Measurements from ENCODE around the gene CDH15.
"Not testable (repeated sequence)": the region's sequence is repeated elsewhere in the genome, so short reads cannot be mapped to it uniquely, and the experiment has no call there.

Gene CDH15

DNA sequence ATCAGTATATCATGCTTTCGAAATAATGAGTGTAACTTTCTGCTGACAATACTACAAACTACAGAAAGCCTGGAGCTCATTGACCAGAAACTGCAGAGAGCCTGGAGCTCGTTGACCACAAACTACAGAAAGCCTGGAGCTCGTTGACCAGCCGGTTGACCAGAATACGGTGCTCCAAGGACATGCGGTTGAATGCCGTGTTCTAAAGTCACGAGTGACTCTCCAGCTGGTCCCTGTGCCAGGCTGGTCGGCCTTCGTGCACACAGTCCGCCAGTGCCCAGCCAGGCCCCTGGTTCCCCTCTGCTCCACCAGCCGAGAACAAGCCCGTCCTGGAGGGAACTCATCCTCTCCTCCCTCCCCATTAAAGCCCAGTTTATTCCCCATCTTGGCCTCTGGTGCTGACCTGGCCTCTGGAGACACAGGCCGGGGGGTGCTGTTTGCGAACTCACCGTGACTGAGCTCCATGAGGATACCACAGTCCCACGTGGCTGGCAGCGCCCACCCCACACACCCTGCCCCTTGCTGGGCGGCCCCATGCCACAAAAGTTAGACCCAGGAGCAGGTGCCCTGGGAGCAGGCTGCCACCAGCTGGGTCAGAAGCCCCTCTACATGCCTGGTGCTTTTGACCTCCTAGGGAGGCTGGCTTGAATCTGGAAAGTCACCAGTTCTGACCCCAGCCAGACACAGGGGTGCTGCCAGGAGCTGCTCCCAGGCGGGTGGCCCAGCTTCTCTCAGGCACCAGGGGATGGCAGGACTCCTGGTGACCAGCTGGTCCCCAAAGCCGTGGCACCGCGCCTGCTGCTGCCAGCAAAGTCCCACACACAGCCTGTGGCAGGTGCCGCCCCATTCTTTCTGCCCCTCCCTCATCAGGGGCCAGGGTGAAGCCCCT lies 15.5 kb upstream of the CDH15 start:
- no peak for DNase-seq (ENCODE audit: low read depth in 3 of 3)

DNA sequence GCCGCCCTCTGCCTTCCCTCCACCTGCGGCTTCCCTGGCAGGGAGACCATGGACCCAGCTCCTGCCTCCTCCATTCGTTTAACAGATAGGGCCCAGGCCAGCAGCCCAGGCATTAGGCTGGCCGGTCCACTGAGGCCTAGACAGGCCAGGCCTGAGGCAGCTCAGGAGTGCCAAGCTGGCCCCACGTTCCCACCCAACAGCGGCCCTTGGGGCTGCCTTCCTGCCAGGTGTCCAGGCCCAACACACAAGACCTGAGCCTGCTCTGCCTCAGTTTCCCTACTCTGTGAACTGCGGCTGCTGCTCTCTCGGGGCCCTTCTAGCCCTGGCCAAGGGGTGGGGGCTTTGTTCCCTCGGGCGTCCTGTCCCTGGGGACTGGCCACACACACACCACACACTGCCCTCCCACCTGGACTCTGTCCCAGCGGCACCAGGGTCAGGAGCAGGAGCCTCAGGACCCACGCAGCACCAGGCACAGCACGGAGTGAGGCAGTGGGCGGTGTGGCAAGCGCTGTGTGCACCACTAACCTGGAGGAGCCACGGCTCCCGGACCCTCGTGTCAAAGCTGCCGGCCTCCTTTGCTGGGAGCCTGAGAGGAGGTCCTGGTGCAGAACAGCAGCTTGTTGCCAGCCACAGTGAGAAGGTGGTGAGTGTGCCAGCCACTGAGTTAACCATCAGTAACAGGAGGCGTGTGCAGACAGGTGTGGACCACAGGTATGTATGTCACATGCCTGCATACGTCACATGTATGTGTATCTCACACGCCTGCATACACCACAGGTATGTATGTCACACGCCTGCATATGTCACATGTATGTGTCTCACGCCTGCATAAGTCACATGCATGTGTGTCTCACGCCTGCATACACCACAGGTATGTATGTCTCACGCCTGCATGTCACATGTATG lies 14.6 kb upstream of the CDH15 start:
- no peak for DNase-seq (ENCODE audit: low read depth in 3 of 3)

DNA sequence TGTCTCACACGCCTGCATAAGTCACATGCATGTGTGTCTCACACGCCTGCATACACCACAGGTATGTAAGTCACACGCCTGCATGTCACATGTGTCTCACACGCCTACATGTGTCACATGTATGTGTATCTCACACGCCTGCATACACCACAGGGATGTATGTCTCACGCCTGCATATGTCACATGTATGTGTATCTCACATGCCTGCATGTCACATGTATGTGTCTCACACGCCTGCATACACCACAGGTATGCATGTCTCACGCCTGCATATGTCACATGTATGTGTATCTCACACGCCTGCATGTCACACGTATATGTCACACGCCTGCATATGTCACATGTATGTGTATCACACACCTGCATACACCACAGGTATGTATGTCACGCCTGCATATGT lies 13.8 kb upstream of the CDH15 start:
- DNase-seq (ENCODE audit: low read depth in 3 of 3) = no peak

DNA sequence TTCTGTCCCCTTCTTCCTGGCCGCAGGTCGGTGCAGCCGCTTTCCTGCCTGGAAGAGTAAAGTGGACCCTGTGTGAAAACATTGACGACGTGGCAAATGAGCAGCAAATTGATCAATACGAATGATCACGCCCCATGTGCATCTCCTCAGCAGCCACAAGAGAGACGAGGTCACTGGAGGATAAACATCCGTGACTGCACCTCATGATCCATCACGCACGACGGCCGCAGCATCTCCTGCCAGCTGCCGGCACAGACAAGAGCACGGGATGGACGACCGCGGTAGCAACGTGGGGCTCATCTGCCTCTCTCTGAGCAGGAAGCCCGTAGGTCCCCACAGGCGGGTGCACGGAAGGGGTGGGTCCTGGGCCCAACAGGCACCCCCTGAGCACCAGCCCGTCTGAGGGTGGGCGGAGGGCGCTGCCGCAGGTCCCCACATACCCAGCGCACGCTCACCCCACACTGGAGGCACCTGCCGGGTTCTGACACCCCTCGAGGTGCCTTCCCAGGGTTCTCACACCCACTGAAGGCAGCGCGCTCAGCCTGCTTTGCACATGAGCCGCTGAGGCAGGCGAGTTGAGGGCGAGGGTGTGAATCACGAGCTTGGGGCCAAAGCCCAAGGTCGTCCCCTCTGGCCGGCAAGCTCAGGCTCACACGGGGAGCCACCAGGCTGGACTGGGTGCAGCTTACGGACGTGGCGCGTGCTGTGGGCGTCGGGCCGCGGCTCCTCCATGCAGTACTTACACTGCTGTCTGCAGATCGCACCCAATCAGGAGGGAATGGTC lies 12.3 kb upstream of the CDH15 start:
- no peak for DNase-seq (ENCODE audit: low read depth in 3 of 3)

DNA sequence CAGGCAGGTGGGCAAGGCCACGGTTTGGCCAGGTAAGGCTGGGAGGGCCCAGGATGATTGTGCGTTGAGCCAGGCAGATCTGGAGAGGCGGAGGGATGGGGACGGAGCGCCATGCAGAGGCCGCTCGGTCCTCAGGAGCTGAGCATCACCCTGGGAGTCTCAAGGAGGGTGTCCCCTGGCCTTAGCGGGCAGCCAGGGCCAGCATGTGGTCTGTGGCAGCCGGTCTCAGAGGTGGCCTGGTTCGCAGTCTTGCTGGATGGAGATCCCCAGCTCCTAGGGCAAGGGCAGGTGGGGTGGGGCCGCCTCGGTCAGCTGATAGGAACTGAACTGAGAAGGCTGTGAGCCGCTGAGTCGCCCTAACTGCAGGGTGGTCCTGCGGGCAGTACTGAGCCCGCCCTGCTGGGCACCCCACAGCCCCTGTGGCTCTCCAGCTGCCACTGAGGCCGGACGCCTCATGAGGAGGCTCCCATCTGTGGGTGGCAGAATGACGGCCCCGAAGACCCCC lies 11.6 kb upstream of the CDH15 start:
- no peak for DNase-seq (ENCODE audit: low read depth in 3 of 3)

DNA sequence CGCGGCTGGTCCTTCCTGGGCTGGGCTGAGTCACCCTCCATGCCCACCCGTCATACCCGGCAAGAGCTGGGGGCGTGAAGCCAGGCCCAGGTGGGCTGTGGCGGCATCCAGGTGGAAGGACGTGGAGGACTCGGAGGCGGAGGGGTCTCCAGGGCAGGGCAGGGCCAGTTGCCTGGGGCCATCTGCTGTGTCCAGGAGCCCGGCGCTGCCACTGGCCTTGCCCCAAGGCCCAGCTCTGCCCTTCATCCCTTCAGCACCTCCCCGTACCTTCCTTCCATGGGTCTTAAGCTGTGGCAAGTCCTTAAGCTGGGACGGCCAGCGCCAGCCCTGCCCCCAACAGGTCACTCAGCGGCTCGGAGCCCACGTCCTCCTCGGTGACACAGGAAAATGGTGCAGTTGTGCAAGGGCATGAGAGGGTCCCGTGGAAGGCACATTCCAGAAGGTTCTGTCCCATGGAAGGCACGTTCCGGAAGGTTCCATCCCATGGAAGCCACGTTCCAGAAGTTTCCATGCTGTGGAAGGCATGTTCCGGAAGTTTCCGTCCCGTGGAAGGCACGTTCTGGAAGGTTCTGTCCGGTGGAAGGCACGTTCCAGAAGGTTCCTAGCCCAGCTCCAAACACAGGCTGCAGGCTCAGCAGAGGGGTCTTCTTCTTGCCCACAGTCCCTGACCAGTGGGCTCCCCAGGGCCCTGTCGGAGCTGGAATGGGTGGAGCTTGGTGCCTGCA lies 10.4 kb upstream of the CDH15 start:
- no peak for DNase-seq (ENCODE audit: low read depth in 3 of 3)

DNA sequence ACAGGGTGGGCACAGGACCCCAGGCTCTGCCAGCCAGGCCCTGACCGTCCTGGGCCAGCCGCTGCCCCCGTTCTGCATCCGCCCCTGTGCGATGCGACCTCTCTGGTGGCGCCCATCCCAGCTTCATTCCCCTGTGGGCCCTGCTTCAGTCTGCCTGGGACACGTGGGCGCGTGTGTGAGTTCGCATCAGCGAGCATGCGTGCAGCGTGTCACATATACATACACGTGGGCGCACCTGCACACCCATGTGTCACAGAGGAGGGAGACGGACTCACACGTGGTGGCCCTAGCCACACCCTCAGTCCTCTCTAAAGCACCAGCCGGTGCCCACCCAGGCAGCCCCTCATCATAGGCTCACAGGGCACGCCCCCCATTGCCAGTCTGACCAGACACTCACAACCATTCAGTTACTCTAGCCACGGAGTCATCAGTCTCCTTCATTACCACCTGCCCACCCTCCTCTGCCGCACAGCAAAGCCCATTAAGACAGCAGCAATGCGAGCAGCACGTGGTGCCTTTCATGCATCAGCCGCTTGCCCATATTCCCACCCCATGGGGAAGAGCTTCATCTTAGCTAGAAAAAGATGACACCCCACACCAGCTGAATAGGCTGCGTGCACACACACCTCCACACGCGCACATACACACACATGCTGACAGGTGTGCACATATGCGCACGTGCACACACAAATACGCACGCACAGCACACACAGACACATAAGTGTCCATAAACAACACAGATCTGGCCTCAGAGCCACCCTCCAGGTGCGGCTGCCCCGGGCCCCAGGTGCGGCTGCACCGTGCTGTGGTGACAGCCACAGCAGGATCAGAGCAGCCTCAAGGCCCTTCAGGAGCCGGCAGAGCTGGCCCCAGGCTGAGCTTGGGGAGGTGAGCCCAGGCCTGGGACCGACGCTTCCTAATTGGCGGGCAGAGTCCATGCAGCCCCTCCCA lies 9.5 kb upstream of the CDH15 start:
- DNase-seq (ENCODE audit: low read depth in 3 of 3) = no peak

DNA sequence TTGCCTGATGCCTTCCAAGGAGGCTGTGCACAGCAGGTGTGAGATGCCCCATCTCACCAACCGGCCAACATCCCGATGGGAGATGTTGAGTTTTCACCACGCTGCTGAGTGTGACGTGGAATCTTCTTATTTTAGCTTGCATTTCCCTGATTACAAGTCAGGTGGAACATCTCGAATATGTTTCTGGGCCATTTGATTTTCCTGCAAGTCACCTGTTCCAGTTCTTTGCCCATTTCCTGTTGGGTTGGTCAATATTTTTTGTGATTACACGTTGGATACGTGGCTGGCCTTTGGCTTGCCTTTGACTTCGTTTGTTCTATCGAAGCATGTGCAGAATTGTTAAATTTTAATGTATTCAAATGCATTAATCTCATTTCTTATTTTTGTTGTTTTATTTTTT lies 8.3 kb upstream of the CDH15 start:
- no peak for DNase-seq (ENCODE audit: low read depth in 3 of 3)

DNA sequence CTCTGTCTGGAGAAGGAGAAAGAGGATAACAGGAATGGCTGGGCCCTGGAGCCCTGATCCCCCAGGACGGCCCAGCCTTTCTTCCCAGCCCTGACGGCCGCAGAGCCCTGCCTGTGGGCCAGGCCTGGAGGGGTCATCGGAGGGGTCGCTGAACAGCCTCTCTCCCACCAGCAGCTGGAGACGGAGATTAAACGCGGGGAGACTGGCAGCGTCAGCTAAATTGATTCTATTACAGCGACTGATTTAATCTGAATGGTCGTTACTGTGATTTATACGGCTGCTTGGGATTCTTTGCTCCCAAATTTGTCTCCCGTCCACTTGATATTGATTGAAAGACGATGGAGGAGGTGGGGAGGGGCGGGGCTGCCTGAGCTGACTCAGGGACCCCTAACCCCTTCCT lies 7.1 kb upstream of the CDH15 start:
- no peak for DNase-seq (ENCODE audit: low read depth in 3 of 3)

DNA sequence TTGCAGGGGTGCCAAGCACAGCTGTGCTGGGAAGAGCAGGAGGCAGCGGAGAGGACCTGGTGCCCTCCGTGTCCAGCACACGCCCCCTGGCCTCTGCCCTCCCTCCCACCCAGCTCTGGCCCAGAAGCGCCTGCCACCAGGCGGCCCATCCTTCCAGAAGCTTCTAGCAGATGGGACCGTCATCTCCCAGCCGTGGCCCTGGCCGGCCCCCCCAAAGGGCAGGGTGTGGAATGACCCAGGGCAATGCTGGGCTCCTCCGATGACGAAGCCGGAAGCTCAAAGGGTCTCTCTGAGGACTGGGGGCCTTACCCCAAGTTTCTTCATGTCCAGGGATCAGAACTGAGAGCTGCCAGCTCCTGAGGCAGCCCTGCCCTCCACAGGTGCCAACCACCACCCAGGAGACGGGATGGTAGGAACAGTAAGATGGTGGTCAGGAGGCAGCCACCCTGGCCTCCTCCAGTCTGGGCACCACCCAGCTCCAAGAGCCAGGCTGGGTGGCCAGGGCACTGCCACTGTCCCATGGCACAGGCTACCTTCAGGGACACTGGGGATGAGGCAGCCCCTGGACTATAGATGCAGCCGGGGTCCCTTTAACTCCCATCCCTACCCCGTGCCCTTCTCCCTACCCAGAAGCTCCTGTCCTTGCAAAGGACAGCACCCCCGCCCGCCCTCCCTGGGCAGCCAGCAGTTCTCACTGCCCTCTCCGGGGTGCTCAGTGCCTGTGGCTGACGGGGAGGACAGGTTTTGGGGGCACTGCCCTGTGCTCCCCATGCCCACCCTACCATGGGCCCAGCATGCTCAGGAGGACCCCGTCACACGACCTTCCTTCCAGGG lies 6.5 kb upstream of the CDH15 start:
- no peak for DNase-seq (ENCODE audit: low read depth in 3 of 3)

DNA sequence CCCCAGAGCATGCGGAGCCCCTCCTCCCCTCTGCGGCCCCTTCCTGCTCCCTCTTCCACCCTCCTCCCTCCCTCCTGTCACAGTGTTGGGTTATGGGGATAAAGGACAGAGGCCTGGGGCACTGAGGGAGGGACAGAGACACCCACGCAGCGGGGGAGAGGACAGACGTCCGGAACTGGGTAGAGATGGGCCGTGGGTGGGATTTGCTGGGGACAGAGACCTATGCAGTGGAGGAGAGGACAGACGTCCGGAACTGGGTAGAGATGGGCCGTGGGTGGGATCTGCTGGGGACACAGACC lies 5.9 kb upstream of the CDH15 start:
- not testable (repeated sequence) for DNase-seq (ENCODE audit: low read depth in 3 of 3)

DNA sequence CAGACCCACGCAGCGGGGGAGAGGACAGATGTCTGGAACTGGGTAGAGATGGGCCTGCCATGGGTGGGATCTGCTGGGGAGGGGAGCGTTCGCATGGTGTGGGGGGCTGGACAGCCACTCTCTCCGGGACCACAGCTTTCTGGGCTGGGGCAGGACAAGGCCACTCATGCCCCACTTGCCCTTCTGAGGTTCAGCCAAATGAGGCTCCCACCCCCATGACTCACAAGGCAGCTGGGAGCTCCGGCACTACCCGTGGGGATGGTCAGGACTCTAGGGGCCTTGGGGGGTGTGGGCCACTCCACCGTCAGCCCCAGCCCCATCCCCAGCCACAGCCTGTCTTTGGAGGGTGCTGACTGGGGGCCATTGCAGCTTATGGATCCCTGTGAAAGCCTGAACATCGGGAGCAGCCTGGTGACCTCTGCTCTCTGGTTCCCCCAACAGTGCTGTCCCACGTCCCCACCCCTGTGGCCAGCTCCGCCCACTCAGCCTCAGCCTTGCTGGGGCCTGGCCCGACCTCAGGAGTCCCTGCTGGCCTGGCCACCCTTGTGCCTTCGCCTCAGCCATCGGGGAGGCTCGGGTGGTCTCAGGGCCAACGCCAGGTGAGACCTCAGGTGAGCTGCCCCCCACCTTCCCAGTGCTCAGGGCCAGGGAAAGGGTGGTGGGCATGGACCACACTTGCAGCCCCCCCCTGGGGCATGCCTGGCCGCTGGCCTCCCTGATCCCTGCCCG lies 4.7 kb upstream of the CDH15 start:
- no peak for DNase-seq (ENCODE audit: low read depth in 3 of 3)

DNA sequence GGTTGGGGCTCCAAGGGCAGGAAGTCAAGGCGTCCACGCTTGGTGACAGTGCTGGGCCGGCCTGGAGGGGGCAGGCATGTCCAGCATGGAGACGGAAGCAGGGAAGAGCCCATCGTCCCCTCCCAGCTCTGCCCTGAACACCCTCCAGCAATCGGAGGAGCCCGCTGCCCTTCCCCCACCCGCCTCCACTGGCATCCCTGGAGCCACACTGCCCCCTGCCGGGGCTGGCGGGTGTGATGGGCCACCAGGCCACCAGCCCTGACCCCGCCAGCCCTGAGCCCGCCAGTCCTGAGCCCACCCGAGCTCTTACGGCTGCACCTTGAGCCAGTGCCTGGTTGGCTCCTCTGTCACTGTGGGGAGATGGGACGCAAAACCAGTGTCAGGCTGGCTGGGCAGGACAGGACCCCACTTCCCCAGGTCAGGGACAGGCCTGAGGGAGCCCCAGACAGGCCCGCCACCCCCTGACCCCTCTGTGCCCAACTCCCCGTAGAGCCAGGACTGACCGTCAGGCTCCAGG lies 4.1 kb upstream of the CDH15 start:
- peak; percentile 69 to 87 (median 73) for DNase-seq (ENCODE audit: low read depth in 3 of 3)

DNA sequence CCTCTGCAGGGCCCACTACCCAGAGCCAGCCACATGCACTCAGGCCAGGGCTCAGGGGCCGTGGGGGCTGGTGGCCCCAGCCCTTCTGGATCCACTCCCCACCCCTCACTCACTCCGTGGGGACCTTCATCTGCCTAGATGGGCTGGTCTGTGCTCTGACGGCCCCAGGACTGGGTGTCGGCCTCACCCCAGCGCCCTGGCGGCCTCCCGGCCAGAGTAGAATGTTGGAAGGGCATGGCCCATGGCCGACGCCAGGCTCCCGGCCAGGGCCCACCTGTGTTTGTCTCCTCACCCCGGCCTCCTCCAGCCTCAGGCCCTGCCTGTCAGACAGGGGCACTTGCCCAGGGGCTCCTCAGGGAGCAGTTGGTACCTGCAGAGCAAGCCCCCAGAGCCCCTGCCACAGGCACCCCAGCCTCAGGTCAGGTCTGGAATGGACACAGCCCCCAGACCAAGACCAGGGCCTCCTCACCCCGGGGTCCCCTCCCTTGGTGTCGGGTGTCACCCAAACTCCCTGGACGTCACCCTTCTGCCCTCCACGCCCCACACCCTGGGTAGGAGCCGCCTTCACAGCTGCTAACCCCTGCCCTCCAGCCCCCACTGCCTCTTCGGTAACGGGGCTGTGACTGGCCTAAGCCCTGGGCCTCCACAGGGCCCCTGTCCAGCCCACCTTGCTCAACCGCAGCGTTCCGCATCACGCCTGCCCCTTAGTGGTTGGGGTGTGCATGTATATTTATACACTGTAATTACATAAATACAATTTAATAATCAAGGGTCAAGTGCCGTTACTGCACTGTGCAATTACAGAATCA lies 3.0 kb upstream of the CDH15 start:
- DNase-seq (ENCODE audit: low read depth in 3 of 3) = no peak

DNA sequence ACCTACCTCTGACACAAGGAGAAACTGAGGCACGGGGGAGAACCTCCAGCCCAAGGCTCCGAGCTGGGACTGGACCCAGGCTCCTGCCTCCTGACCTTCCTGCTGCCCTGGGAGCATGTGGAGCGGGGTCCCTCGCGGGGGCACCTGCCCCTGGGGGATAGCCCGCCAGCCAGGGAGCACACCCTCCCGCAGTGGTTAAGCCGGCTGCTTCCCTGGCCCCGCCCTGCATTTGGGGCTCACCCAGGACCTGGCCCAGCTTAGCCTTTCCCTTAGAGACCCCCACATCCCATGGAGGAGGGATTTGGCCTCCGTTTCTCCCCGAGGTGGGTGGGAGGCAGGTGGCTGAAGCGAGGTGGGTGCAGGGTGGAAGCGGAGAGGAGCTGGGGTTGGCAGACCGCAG lies 1.8 kb upstream of the CDH15 start:
- no peak for DNase-seq (ENCODE audit: low read depth in 3 of 3)

DNA sequence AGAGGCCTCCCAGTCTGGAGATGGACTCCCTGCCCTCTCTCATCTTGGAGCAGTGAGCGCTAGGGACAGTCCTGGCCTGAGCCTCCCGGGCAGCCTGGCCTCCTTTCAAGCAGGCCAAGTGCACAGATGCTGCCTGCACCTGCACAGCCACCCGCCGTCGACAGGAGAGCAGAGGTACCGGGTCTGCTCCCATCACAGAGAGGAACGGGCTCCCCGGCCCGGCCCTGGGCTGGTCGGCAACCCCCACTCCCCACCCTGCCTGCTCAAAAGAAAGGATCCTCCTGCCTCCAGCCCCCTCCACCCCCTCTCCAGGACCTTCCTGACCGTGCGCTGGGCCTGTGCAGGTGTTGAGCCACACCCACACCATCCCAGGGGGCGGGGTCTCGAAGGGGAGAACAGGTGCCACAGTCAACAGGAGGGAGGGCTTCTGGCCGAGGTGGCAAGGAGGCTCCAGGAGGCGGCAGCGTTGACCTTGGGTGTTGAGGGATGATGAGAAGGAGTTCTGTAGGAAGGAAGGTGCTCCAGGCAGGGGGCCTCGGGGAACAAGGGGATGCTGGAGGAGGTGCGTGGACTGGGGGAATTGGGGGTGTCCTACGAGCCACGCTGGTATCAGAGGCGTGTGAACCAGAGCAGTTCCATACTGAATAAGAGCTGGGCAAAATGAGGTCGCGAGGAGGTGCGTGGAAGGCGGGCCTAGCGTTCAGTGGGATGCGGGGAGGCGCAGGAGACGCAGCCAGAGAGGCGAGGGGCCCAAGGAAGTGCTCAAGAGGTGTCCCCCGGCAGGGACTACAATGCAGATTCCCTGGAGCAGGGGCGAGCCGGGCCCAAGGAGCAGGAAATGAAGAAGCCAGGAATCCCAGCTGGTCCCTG lies 967 bp upstream of the CDH15 start:
- DNase-seq (ENCODE audit: low read depth in 3 of 3) = no peak

DNA sequence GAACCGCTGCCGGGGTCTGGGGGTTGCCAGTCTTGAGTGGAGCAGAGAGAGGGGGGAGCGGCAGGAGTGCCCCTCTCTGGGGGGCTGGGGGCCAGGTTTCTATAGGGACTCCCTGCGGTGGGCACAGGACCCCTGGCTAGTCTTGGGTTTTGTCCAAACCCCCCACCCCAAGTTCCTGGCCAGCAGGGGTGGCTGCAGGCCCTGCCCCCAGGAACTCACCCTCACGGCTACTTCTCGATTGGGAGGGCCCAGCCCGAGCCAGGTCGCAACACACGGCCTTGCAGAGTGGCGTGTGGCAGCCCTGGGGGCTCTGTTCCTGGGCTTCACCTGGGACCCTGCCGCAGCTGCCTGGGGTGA lies 601 bp downstream of the CDH15 start:
- DNase-seq (ENCODE audit: low read depth in 3 of 3) = no peak
